Measurements from ENCODE around the gene CACNA1E. TPM values are rescaled to one million over a fixed set of nuclear protein-coding genes. Genes with fewer than 3 reads are reported as not detected.

The CACNA1E gene
- total RNA-seq, 1 experiment from 2014 or later, result 0.46 TPM

GRCh38 chr1:181846001-181846645 is 362.8 kb downstream of the CACNA1E start:
- Histone ChIP-seq H3K27me3 (ENCODE audit: insufficient read depth, low read length) (no peaks in the 10 kb centered on the region), H3K79me2 (ENCODE audit: insufficient read depth, low read length) (no peaks in the 10 kb centered on the region), H3K9me3 (ENCODE audit: control insufficient read depth, low read depth, low read length) (no peaks in the 10 kb centered on the region), H4K91ac (ENCODE audit: insufficient read length, low read depth, low read length) (no peak overlapping the region), H3K4me2 (ENCODE audit: insufficient read depth, insufficient read length, low read length) (no peak overlapping the region), H2BK5ac (ENCODE audit: insufficient read length, low read length) (no peak overlapping the region), H3T11ph (ENCODE audit: low read length) (no peak overlapping the region), H3K23ac (ENCODE audit: insufficient read length, low read depth, low read length) (no peak overlapping the region), H3K27ac (ENCODE audit: insufficient read length, low read depth, low read length) (no peak overlapping the region), H4K20me1 (ENCODE audit: control insufficient read depth, insufficient read depth, insufficient read length) (no peaks in the 10 kb centered on the region), H3K56ac (ENCODE audit: insufficient read length, low read depth, low read length) (no peak overlapping the region), H3K9ac (ENCODE audit: extremely low read depth, insufficient read length, low read length) (no peak overlapping the region), H4K5ac (ENCODE audit: insufficient read length, low read depth, low read length) (no peak overlapping the region), H3K23me2 (ENCODE audit: insufficient read length, low read depth, low read length, poor library complexity, severe bottlenecking) (no peaks in the 10 kb centered on the region), H3K14ac (ENCODE audit: insufficient read depth, low read length) (no peak overlapping the region), H4K8ac (replicated peaks; ENCODE audit: insufficient read length, low read depth, low read length) (no peak overlapping the region), H3K4ac (ENCODE audit: low read depth, low read length) (no peak overlapping the region), H3K4me1 (ENCODE audit: insufficient read depth, low read length) (no peaks in the 10 kb centered on the region), H2AK5ac (ENCODE audit: insufficient read length, low read length) (no peak overlapping the region), H2BK12ac (ENCODE audit: insufficient read length, low read depth, low read length) (no peak overlapping the region), H3K18ac (ENCODE audit: insufficient read length, low read depth, low read length) (no peak overlapping the region), H2BK20ac (ENCODE audit: low read depth, low read length, poor library complexity, severe bottlenecking) (no peak overlapping the region), H3K79me1 (ENCODE audit: insufficient read depth, low read depth, low read length, poor library complexity, severe bottlenecking) (no peaks in the 10 kb centered on the region), H2BK120ac (ENCODE audit: low read depth, low read length, poor library complexity, severe bottlenecking) (no peak overlapping the region), H2BK15ac (ENCODE audit: low read depth, low read length) (no peak overlapping the region), H2AFZ (ENCODE audit: low read length) (no peak overlapping the region)
- Mint-ChIP-seq H3K36me3 (ENCODE audit: insufficient read depth in 1 of 3, low read depth in 3 of 3) (no peaks in the 10 kb centered on the region; a peak in 1 of 7 replicates), H3K27me3 (ENCODE audit: low read depth) (peaks cover 4% of the 10 kb centered on the region; the same call in 1 of the 2 replicates), H3K9me3 (peaks cover 0 to 4% of the 10 kb centered on the region in 2 experiments; a peak in 2 of 5 replicates), H3K4me1 (no peaks in the 10 kb centered on the region), H3K4me3 (no peak overlapping the region), H3K27ac (no peak overlapping the region)
- no CpG with 5 or more reads among the region's 5 CpGs for WGBS (ENCODE audit: extremely low coverage, insufficient read length, low lambda C conversion rate)
- TF ChIP-seq CTCF (conservative IDR thresholded peaks at IDR 0.05), result no peak
- DNase-seq, result no peak
